ENCODE results near the gene SEPSECS. TPM values are rescaled to one million over a fixed set of nuclear protein-coding genes. Genes with fewer than 3 reads are reported as not detected.
A peak's percentile ranks its signal among the peaks of the same experiment; 100 is the strongest.

The SEPSECS gene
- total RNA-seq (2021; ENCODE audit: unreplicated experiment) (4.0 TPM), Bru-seq, nascent RNA (percentile 59 among the genes with signal in this experiment), BruChase-seq, experiment 1, labeled RNA remaining after a 2-hour chase (percentile 59 among the genes with signal in this experiment), BruChase-seq, experiment 2, labeled RNA remaining after a 6-hour chase (percentile 51 among the genes with signal in this experiment)
- 2.2 TPM for polyA plus RNA-seq (2012; ENCODE audit: insufficient read length)
- long read RNA-seq, full-length matches to known transcripts: 4 of 8 reads
- long read RNA-seq, partial matches to known transcripts: 2 of 8 reads
- long read RNA-seq, other reads (novel, unspliced or antisense): 2 of 8 reads

- ChIA-PET POLR2A (no interaction called here), CTCF (interaction anchor here (0.8 to 1.0 kb wide), 2 partner anchors 16 to 207 kb away, joined by 3 to 4 read pairs; no protein-coding TSS in a partner anchor)
- H3K27me3 ChIP-seq (ENCODE audit: control insufficient read depth, insufficient read depth, low read length): no peaks in the 10 kb centered on the region
- in situ Hi-C loops (cut with HindIII; ENCODE audit: low pct_unique_long_range_greater_than_20kb, low sequenced_read_pairs): no loop called here
- H3K27ac ChIP-seq (ENCODE audit: low read length): peak within 1 kb of the TSS; percentile 84
- DNase-seq (ENCODE audit: low read depth, low spot score) (peak; percentile 93), ATAC-seq (peak; percentile 95)
- TF ChIP-seq REST (IDR thresholded peaks at IDR 0.05; ENCODE audit: insufficient read depth in 1 of 2, low read depth in 2 of 2, low read length in 1 of 2) (no peak), SIN3A (IDR thresholded peaks at IDR 0.05; ENCODE audit: borderline replicate concordance, insufficient read depth, low read depth, low read length) (0 out of 2 replicates have a peak, but pooled peaks have one; percentile 62), POLR2AphosphoS5 (IDR thresholded peaks at IDR 0.05; ENCODE audit: low read depth, low read length) (peak; percentile 79)
- H3K4me1 ChIP-seq (ENCODE audit: control insufficient read depth, insufficient read depth, low read length): peaks cover 10% of the 10 kb centered on the region
- H3K4me3 ChIP-seq (ENCODE audit: low read depth in 2 of 2, low read length in 2 of 2): peak within 1 kb of the TSS; percentile 72 to 96
- no peaks in the 10 kb centered on the region for H3K36me3 ChIP-seq (ENCODE audit: control insufficient read depth, insufficient read depth, low read length)
- intact Hi-C loops (cut with micrococcal nuclease; ENCODE audit: unreplicated experiment): loop anchor here (10.0 kb wide), 1 partner anchor 205 kb away; no protein-coding TSS in a partner anchor
- no TSS peak for BruUV-seq (replicated peaks)
- no peaks in the 10 kb centered on the region for H3K9me3 ChIP-seq (ENCODE audit: control insufficient read depth, insufficient read depth, low read depth, low read length)
These were observed at the start of gene SEPSECS for GRCh38 chr4:25159837-25160713. SEPSECS (minus strand) TSS chr4:25160449; CDS start chr4:25160369, 80 bp downstream.

GRCh38 chr4:25209702-25210101, 49.5 kb upstream of the SEPSECS start:
- in situ Hi-C loops (cut with HindIII; ENCODE audit: low pct_unique_long_range_greater_than_20kb, low sequenced_read_pairs): no loop called here
- Histone ChIP-seq H3K27ac (ENCODE audit: low read length) (no peak overlapping the region), H3K27me3 (ENCODE audit: control insufficient read depth, insufficient read depth, low read length) (no peaks in the 10 kb centered on the region), H3K36me3 (ENCODE audit: control insufficient read depth, insufficient read depth, low read length) (no peaks in the 10 kb centered on the region), H3K4me3 (ENCODE audit: low read depth in 2 of 2, low read length in 2 of 2) (no peak overlapping the region), H3K4me1 (ENCODE audit: control insufficient read depth, insufficient read depth, low read length) (no peaks in the 10 kb centered on the region), H3K9me3 (ENCODE audit: control insufficient read depth, insufficient read depth, low read depth, low read length) (no peaks in the 10 kb centered on the region)
- CTCF ChIA-PET: no interaction called here
- POLR2A ChIA-PET: no interaction called here
- no peak for ATAC-seq
- no TSS peak for BruUV-seq (replicated peaks)
- TF ChIP-seq REST (IDR thresholded peaks at IDR 0.05; ENCODE audit: insufficient read depth in 1 of 2, low read depth in 2 of 2, low read length in 1 of 2) (no peak), CTCF (IDR thresholded peaks at IDR 0.05) (no peak), SIN3A (IDR thresholded peaks at IDR 0.05; ENCODE audit: borderline replicate concordance, insufficient read depth, low read depth, low read length) (no peak), TCF7L2 (IDR thresholded peaks at IDR 0.05; ENCODE audit: low read depth, low read length) (no peak), POLR2AphosphoS5 (IDR thresholded peaks at IDR 0.05; ENCODE audit: low read depth, low read length) (no peak)
- DNase-seq (ENCODE audit: low read depth, low spot score): no peak
- intact Hi-C loops (cut with micrococcal nuclease; ENCODE audit: unreplicated experiment): no loop called here

Measured in Panc1 (cell line).